Non-pigmented ciliary epithelial cell (primary cell): Measurements from ENCODE around the gene RHOG.
"Not testable (repeated sequence)": the region's sequence is repeated elsewhere in the genome, so short reads cannot be mapped to it uniquely, and the experiment has no call there.

Experiments used
- DNase-seq: peaks from one replicate; pipeline ENCODE4 v3.0.0-alpha.2; 2010; ENCODE audit warnings: low read depth

RHOG gene

GRCh38 chr11:3834349-3834663 is 6.5 kb downstream of the RHOG start:
- no peak for DNase-seq

GRCh38 chr11:3833449-3833848 is 7.3 kb downstream of the RHOG start:
- no peak for DNase-seq

- DNase-seq = no peak
These were observed 7.9 kb downstream of the RHOG start for GRCh38 chr11:3832816-3833215.

- DNase-seq = no peak
These were observed 9.2 kb downstream of the RHOG start for GRCh38 chr11:3831378-3832239.

- no peak for DNase-seq
These were observed 10.0 kb downstream of the RHOG start for GRCh38 chr11:3830730-3831129.

- DNase-seq = no peak
These were observed 10.7 kb downstream of the RHOG start for GRCh38 chr11:3830088-3830487.

GRCh38 chr11:3827434-3828186 is 13.1 kb downstream of the RHOG start:
- no peak for DNase-seq

- no peak for DNase-seq
These were observed 14.0 kb downstream of the RHOG start for GRCh38 chr11:3826721-3827120.

- DNase-seq = no peak
These were observed 15.1 kb downstream of the RHOG start for GRCh38 chr11:3825473-3826154.

GRCh38 chr11:3824714-3825472 is 15.9 kb downstream of the RHOG start:
- DNase-seq = no peak

- DNase-seq = no peak
These were observed 16.8 kb downstream of the RHOG start for GRCh38 chr11:3823762-3824506.

- no peak for DNase-seq
These were observed 17.5 kb downstream of the RHOG start for GRCh38 chr11:3823303-3823702.

- DNase-seq = no peak
These were observed 18.4 kb downstream of the RHOG start for GRCh38 chr11:3822312-3822711.

- no peak for DNase-seq
These were observed 19.8 kb downstream of the RHOG start for GRCh38 chr11:3820971-3821370.

GRCh38 chr11:3817181-3817800 is 23.5 kb downstream of the RHOG start:
- DNase-seq = no peak

GRCh38 chr11:3816673-3817072 is 24.1 kb downstream of the RHOG start:
- no peak for DNase-seq

GRCh38 chr11:3815845-3816244 is 24.9 kb downstream of the RHOG start:
- no peak for DNase-seq

GRCh38 chr11:3814832-3815231 is 25.9 kb downstream of the RHOG start:
- not testable (repeated sequence) for DNase-seq

GRCh38 chr11:3810951-3811350 is 29.8 kb downstream of the RHOG start:
- DNase-seq = no peak

GRCh38 chr11:3810446-3810845 is 30.3 kb downstream of the RHOG start:
- DNase-seq = no peak

- no peak for DNase-seq
These were observed 31.2 kb downstream of the RHOG start for GRCh38 chr11:3809624-3809928.
